Loucy (cell line): Measurements from ENCODE around the gene SNAI1.

Experiments
- H2AFZ ChIP-seq: fragments of 200-600 bp; sonication (generic); 2 replicates; pipeline ENCODE4 v1.6.0; 2016; ENCODE audit warnings: antibody characterized with exemption, mild to moderate bottlenecking, low read length, moderate library complexity
- H3F3A ChIP-seq: fragments of 200-600 bp; 2 replicates; pipeline ENCODE4 v1.6.0; 2016; ENCODE audit warnings: antibody characterized with exemption, low read depth, mild to moderate bottlenecking
- H3K27me3 ChIP-seq: fragments of 200-600 bp; sonication (generic); 2 replicates; pipeline ENCODE4 v1.6.1; 2014; ENCODE audit warnings: low read length, mild to moderate bottlenecking; ENCODE audit not compliant: insufficient read depth, poor library complexity, severe bottlenecking
- H3K36me3 ChIP-seq: fragments of 200-600 bp; sonication (generic); 2 replicates; pipeline ENCODE4 v1.6.1; 2016; ENCODE audit warnings: low read length; ENCODE audit not compliant: insufficient read depth
- H3K4me1 ChIP-seq: fragments of 200-600 bp; sonication (generic); 2 replicates; pipeline ENCODE4 v1.5.1; 2014; ENCODE audit warnings: low read length, mild to moderate bottlenecking; ENCODE audit not compliant: insufficient read depth, poor library complexity, severe bottlenecking
- H3K4me2 ChIP-seq: fragments of 200-600 bp; sonication (generic); 2 replicates; pipeline ENCODE4 v1.6.0; 2014; ENCODE audit warnings: antibody characterized with exemption, low read length, low read depth, mild to moderate bottlenecking; ENCODE audit not compliant: poor library complexity, severe bottlenecking
- H3K4me3 ChIP-seq: fragments of 200-600 bp; sonication (generic); 2 replicates; pipeline ENCODE4 v1.5.1; 2014; ENCODE audit warnings: low read length, mild to moderate bottlenecking, mixed read lengths; ENCODE audit not compliant: poor library complexity, severe bottlenecking
- H3K79me2 ChIP-seq: fragments of 200-600 bp; sonication (generic); 2 replicates; pipeline ENCODE4 v1.6.1; 2014; ENCODE audit warnings: low read length; ENCODE audit not compliant: insufficient read depth
- H3K9ac ChIP-seq: fragments of 200-600 bp; sonication (generic); 2 replicates; pipeline ENCODE4 v1.6.0; 2014; ENCODE audit warnings: mild to moderate bottlenecking, low read depth, low read length, moderate library complexity; ENCODE audit not compliant: poor library complexity, severe bottlenecking
- H3K9me2 ChIP-seq: fragments of 200-600 bp; sonication (generic); replicated peaks from 2 replicates; pipeline ENCODE4 v1.6.1; 2016; ENCODE audit warnings: low read depth, low read length, mixed read lengths
- H3K9me3 ChIP-seq: fragments of 200-600 bp; sonication (generic); 2 replicates; pipeline ENCODE4 v1.6.1; 2014; ENCODE audit warnings: mild to moderate bottlenecking, antibody characterized with exemption, low read length, low read depth; ENCODE audit not compliant: insufficient read depth
- H4K20me1 ChIP-seq: fragments of 200-600 bp; sonication (generic); 2 replicates; pipeline ENCODE4 v1.6.0; 2014; ENCODE audit warnings: antibody characterized with exemption, low read length, mild to moderate bottlenecking; ENCODE audit not compliant: insufficient read depth, poor library complexity, severe bottlenecking
- EZH2phosphoT487 ChIP-seq: fragments of 200-600 bp; IDR thresholded peaks from 2 replicates; pipeline ENCODE4 v1.6.1; 2018; ENCODE audit warnings: antibody characterized with exemption, mild to moderate bottlenecking, moderate library complexity, borderline replicate concordance
- TF ChIP-seq, protein P1 (sequence below): fragments of 200-600 bp; sonication (generic); conservative IDR thresholded peaks from 2 replicates; pipeline ENCODE4 v1.5.1; 2014; ENCODE audit warnings: mild to moderate bottlenecking, antibody characterized with exemption, low read length

SNAI1 gene

DNA sequence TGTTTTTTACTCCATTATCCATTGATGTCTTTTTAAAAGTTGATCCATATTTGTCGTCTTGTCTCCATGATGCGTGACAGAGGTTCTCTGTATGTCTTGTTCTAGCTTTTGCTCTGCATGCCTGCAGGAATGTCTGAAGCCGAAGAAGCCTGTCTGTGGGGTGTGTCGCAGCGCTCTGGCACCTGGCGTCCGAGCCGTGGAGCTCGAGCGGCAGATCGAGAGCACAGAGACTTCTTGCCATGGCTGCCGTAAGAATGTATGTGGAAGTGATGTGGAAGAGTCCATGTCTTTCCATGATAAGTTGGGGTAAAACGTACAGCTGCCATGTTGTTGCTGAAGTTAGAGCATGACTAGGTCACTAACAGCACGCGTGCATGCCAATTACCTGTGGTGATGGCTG is 41.3 kb upstream of the SNAI1 start:
- H3K4me2 ChIP-seq, result peak overlapping the region; percentile 43
- H3K36me3 ChIP-seq, result peaks cover 36% of the 10 kb centered on the region; the same call in 1 of the 2 replicates
- H3F3A ChIP-seq, result no peaks in the 10 kb centered on the region
- H3K9ac ChIP-seq, result no peak overlapping the region
- H3K9me2 ChIP-seq, result no peaks in the 10 kb centered on the region
- no peaks in the 10 kb centered on the region for H3K27me3 ChIP-seq
- H4K20me1 ChIP-seq, result peaks cover 59% of the 10 kb centered on the region
- peaks cover 84% of the 10 kb centered on the region for H3K79me2 ChIP-seq
- TF ChIP-seq, protein P1, sequence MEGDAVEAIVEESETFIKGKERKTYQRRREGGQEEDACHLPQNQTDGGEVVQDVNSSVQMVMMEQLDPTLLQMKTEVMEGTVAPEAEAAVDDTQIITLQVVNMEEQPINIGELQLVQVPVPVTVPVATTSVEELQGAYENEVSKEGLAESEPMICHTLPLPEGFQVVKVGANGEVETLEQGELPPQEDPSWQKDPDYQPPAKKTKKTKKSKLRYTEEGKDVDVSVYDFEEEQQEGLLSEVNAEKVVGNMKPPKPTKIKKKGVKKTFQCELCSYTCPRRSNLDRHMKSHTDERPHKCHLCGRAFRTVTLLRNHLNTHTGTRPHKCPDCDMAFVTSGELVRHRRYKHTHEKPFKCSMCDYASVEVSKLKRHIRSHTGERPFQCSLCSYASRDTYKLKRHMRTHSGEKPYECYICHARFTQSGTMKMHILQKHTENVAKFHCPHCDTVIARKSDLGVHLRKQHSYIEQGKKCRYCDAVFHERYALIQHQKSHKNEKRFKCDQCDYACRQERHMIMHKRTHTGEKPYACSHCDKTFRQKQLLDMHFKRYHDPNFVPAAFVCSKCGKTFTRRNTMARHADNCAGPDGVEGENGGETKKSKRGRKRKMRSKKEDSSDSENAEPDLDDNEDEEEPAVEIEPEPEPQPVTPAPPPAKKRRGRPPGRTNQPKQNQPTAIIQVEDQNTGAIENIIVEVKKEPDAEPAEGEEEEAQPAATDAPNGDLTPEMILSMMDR, result no peak
- no peak for TF ChIP-seq EZH2phosphoT487
- peak overlapping the region; percentile 5 for H3K4me3 ChIP-seq
- H2AFZ ChIP-seq, result no peak overlapping the region
- peaks cover 52% of the 10 kb centered on the region for H3K4me1 ChIP-seq
- H3K9me3 ChIP-seq, result no peaks in the 10 kb centered on the region

- Histone ChIP-seq H3K9me3 (no peaks in the 10 kb centered on the region), H3K27me3 (no peaks in the 10 kb centered on the region), H3K79me2 (peaks cover 75% of the 10 kb centered on the region), H3K4me2 (peak overlapping the region; percentile 43), H3K9me2 (no peaks in the 10 kb centered on the region), H3K9ac (no peak overlapping the region), H3K4me3 (no peak overlapping the region), H2AFZ (no peak overlapping the region), H3F3A (no peaks in the 10 kb centered on the region), H3K36me3 (peaks cover 43% of the 10 kb centered on the region; the same call in 1 of the 2 replicates), H3K4me1 (peaks cover 44% of the 10 kb centered on the region), H4K20me1 (peaks cover 50% of the 10 kb centered on the region)
- TF ChIP-seq, protein P1, result no peak
- TF ChIP-seq EZH2phosphoT487, result no peak
These were observed 40.5 kb upstream of the SNAI1 start for GRCh38 chr20:49942303-49942702.

- no peak overlapping the region for H2AFZ ChIP-seq
- H3K4me2 ChIP-seq, result no peak overlapping the region
- no peak for TF ChIP-seq EZH2phosphoT487
- TF ChIP-seq, protein P1, result no peak
- H3K4me3 ChIP-seq, result no peak overlapping the region
- no peak overlapping the region for H3K9ac ChIP-seq
- no peaks in the 10 kb centered on the region for H3K9me3 ChIP-seq
- peaks cover 45% of the 10 kb centered on the region for H4K20me1 ChIP-seq
- peaks cover 69% of the 10 kb centered on the region for H3K79me2 ChIP-seq
- H3F3A ChIP-seq, result no peaks in the 10 kb centered on the region
- peaks cover 39% of the 10 kb centered on the region for H3K4me1 ChIP-seq
- H3K27me3 ChIP-seq, result no peaks in the 10 kb centered on the region
- peaks cover 45% of the 10 kb centered on the region; the same call in 1 of the 2 replicates for H3K36me3 ChIP-seq
- no peaks in the 10 kb centered on the region for H3K9me2 ChIP-seq
These were observed 39.8 kb upstream of the SNAI1 start for GRCh38 chr20:49942942-49943341.
